Epithelial cell of prostate (primary cell): ENCODE measurements around the gene HLCS.
A peak's percentile ranks its signal among the peaks of the same experiment; 100 is the strongest.

Experiments
- DNase-seq: peaks from one replicate; pipeline ENCODE4 v3.0.0-alpha.2; 2011; ENCODE audit warnings: low read depth, low spot score
- H3K27ac ChIP-seq: fragments of 450-650 bp; 2 replicates; pipeline ENCODE4 v1.5.1; 2017; ENCODE audit warnings: mild to moderate bottlenecking

HLCS gene

DNA sequence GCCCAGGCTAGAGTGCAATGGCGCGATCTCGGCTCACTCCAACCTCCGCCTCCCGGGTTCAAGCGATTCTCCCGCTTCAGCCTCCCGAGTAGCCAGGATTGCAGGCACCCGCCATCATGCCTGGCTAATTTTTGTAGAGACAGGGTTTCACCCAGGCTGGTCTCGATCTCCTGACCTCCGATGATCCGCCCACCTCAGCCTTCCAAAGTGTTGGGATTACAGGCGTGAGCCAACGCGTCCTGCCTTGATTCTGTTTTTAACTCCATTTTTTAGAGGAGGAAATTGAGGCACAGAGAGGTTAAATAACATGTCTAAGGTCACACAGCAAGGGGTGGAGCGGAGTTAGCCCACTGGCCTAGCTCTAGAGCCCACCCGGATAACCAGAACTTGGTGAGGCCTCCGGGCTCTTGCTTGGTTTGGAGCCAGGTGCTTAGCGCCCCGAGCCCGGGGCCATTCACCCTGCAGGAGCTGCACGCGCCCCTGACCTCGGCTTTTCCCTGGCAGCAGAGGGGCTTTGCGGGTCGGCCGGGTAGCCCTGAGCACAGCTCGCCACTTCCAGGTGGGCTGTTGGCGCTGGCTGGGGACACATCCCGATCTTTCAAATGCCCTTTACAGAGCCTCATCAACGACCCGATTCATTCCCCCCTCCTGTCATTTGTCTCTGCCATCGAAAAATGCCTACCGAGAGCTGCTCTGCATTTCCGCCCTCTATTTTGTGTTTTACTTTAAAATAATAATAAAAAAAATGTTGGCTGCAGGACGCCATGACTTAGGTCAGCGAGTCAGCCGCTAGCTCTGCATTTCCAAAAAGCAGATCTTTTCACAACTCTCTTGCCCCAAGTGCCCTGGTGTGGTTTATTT, 256.4 kb downstream of the HLCS start:
- no peak for DNase-seq
- no peak overlapping the region for H3K27ac ChIP-seq

GRCh38 chr21:36709030-36709867, 257.2 kb downstream of the HLCS start:
- no peak for DNase-seq
- peak overlapping the region; percentile 17 for H3K27ac ChIP-seq

- H3K27ac ChIP-seq = peak overlapping the region; percentile 17
- DNase-seq = no peak
These were observed 258.0 kb downstream of the HLCS start for GRCh38 chr21:36708286-36709029.

- H3K27ac ChIP-seq = no peak overlapping the region
- DNase-seq = no peak
These were observed 258.6 kb downstream of the HLCS start for GRCh38 chr21:36707763-36708285.

DNA sequence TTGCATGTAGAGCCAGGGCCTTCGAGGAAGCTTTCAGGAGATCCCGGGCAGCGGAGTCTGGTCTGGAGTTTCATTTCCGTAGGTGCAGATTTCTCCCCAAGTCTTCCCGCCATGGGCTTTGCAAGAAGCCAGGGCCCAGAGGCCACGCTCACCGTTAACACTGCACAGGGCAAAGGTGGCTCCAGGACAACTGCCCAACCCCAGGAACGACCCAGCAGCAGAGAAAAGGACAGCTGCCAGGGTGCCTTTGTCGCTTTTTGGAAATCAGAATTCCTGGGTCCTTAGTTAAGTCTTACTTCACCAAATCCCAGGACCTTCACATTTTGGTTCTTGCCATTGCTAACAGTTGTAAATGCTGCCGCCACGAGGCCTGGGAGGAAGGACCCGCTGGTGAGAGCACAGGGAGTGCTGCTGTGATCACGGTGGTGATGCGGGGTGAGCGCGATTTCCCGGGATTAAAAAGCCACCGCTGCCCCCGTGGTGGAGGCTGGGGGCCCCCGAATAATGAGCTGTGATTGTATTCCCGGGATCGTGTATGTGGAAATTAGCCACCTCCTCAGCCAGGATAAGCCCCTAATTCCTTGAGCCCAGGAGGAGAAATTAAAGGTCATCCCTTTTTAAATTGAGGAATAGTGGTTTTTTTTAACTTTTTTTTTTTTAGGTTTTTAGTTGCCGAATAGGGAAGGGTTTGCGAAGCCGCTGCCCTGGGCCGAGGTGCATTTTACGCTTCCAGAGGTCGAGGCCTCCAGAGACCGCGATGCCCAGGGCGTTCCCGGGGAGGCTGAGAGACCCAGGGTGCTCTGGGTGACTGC, 259.3 kb downstream of the HLCS start:
- DNase-seq = no peak
- H3K27ac ChIP-seq = peak overlapping the region; percentile 37

GRCh38 chr21:36706482-36706852, 260.0 kb downstream of the HLCS start:
- peak overlapping the region; percentile 37 for H3K27ac ChIP-seq
- no peak for DNase-seq

- peak overlapping the region; percentile 37 for H3K27ac ChIP-seq
- DNase-seq = no peak
These were observed 260.6 kb downstream of the HLCS start for GRCh38 chr21:36705679-36706481.

DNA sequence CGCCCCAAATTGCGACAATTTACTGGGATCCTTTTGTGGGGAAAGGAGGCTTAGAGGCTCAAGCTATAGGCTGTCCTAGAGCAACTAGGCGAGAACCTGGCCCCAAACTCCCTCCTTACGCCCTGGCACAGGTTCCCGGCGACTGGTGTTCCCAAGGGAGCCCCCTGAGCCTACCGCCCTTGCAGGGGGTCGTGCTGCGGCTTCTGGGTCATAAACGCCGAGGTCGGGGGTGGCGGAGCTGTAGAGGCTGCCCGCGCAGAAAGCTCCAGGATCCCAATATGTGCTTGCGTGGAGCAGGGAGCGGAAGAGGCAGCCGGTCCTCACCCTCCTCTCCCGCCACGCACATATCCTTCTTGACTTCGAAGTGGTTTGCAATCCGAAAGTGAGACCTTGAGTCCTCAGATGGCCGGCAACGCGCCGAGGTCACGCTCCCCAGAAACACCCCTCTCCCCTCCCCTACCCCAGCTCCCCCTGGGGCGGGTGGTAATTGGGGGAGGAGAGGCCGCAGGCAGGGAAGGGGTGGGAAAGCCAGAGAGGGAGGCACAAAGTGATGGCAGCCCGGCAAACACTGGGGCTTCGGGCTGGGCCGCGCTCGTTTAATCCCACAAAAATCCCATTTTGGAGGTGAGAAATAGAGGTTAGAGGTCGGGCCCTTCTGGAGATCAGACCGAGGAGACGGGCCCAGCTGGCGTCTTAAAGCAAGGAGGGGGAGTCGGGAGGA, 261.4 kb downstream of the HLCS start:
- DNase-seq = no peak
- H3K27ac ChIP-seq = peak overlapping the region; percentile 37

DNA sequence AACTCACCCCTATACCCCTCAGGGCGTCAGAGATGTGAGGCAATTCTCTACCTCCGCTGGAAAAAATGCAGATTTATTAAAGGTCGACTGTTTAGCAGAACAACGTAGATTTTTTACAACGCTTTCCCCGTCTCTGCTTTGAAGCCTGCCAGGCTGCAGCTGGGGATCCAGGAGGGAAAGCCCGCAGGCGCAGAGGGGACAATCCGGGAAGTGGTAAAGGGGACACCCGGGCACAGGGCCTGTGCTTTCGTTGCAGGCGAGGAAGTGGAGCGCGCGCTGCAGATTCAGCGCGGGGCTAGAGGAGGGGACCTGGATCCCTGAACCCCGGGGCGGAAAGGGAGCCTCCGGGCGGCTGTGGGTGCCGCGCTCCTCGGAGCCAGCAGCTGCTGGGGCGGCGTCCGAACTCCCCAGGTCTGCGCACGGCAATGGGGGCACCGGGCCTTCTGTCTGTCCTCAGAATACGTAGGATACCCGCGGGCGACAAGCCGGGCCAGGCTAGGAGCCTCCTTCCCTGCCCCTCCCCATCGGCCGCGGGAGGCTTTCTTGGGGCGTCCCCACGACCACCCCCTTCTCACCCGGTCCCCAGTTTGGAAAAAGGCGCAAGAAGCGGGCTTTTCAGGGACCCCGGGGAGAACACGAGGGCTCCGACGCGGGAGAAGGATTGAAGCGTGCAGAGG, 262.1 kb downstream of the HLCS start:
- peak overlapping the region; percentile 37 for H3K27ac ChIP-seq
- no peak for DNase-seq

DNA sequence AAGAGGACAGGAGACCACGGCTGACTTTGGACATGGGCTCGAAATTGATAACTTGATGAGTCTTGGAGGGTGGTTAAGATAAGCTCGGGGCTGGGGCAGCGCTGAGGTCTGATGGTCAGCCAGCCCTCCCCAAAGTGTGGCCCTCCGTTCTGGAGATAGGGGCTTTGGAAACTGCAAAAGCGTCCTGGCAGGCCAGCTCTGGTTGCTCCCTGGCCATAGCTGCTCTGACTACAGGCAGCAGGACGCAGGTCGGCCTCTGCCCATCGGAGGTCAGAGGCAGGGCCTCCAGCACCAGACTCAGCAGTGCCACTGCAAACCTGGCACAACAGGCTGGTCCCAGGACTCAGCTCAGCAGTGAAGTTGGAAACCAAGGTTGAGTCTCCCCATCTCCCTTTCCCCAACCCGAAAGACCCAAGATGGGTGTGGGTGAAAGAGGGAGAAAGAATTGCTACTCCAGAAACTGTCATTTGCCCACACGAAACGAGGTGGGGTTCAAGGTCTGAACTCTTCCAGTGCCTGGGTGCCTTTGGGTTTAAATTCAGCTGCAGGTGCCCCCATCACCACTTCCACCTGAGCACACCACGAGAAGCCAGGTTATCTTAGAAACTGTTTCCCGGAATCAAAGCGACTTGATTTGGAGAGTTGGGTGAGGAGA, 262.7 kb downstream of the HLCS start:
- DNase-seq = no peak
- H3K27ac ChIP-seq = peak overlapping the region; percentile 37

DNA sequence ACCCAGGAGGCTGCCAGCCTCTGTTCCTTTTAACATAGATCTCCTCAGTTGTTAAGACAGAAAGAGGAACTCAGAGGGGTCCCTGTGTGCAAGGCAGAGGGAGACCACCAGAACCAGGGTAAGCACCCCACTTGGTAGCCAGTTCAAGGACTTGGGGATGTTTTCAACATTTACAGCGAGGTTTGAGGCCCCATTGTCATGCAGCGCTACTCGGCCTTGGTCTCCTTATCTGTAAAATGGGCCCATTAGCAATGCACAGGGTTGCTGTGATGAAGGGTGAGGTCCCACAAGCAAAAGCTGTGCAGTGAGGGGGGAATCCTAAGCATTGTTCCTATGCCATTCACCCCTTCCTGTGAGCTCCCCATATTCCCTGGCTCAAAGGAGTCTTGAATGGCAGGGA, 263.3 kb downstream of the HLCS start:
- DNase-seq = no peak
- peak overlapping the region; percentile 52 for H3K27ac ChIP-seq

DNA sequence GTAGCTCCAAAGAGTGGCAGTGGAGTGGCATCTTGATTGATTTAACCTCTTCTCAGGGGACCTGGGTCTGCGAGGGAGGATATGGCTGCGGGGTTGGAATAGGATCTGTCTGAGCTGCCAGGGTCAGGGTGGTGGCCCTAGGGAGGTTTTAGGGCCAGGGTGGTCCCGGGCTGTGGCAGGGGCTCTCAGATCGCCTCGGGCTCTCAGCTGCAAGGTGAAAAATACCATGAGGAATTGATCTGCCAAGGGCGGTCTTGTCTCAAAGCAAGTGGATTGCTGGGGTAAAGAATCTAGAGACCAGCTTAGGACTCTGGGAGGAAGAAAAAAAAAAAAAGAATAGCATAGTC, 263.9 kb downstream of the HLCS start:
- H3K27ac ChIP-seq = peak overlapping the region; percentile 52
- no peak for DNase-seq

DNA sequence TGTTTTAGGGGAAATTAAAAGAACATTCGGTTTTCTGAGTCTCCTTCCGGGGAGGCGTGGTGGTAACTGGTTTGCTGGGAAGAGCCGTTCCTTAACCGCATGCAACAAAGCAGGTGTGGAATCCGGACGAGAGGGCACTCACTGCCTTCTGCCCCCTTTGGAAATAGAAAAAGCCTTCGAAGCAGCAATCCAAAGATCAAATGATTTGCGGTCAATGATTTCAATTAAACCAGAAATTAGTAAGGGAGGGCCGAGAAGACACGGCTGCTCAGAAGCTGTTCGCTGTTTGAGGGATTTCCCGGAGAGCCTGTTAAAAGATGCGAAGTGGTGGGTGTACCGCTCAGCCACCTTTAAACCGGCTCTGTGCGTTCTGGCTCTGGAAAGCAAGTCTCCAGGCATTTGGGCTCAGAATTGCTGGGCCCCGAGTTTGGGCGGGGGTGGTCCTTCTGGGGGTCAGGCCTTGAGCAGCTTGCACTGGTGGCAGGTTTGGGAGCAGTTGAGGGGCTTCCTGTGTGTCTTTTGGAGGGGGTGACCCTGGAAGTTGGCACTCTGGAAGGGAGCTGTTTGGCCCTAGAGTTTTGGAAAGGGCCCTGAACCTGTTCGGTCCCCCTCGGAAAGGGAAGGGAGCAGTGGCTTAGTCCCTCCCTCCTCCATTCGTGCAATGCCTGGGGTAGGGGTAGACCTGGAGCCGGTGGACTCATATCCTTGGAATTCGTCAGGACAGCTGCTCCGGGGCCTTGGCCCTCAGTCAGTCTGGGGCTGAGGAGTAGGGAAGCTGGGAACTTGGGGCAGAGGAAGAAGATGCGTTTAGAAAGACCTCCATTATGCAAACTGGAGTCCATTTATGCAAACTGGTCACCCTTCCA, 264.5 kb downstream of the HLCS start:
- no peak for DNase-seq
- H3K27ac ChIP-seq = peak overlapping the region; percentile 52

GRCh38 chr21:36700971-36701755, 265.3 kb downstream of the HLCS start:
- DNase-seq = no peak
- H3K27ac ChIP-seq = peak overlapping the region; percentile 52
